Ureter (tissue), 1 donor: Measurements from ENCODE around the gene HAPLN3. TPM values are rescaled to one million over a fixed set of nuclear protein-coding genes. Genes with fewer than 3 reads are reported as not detected.

Source experiments
- DNase-seq: peaks from one replicate; pipeline ENCODE4 v3.0.0-alpha.2; 2020; ENCODE audit warnings: low spot score
- total RNA-seq: library from RNA; stranded (reverse); gene quantifications from one replicate; pipeline ENCODE4 v1.2.4, GENCODE V29; 2023
- donor health status: DM: yes; HTN: yes; CAD: no.

The HAPLN3 gene
- total RNA-seq, 1 donor from 2014 or later = 8.5 TPM

GRCh38 chr15:88909956-88910831, 14.8 kb upstream of the HAPLN3 start:
- DNase-seq = no peak

DNA sequence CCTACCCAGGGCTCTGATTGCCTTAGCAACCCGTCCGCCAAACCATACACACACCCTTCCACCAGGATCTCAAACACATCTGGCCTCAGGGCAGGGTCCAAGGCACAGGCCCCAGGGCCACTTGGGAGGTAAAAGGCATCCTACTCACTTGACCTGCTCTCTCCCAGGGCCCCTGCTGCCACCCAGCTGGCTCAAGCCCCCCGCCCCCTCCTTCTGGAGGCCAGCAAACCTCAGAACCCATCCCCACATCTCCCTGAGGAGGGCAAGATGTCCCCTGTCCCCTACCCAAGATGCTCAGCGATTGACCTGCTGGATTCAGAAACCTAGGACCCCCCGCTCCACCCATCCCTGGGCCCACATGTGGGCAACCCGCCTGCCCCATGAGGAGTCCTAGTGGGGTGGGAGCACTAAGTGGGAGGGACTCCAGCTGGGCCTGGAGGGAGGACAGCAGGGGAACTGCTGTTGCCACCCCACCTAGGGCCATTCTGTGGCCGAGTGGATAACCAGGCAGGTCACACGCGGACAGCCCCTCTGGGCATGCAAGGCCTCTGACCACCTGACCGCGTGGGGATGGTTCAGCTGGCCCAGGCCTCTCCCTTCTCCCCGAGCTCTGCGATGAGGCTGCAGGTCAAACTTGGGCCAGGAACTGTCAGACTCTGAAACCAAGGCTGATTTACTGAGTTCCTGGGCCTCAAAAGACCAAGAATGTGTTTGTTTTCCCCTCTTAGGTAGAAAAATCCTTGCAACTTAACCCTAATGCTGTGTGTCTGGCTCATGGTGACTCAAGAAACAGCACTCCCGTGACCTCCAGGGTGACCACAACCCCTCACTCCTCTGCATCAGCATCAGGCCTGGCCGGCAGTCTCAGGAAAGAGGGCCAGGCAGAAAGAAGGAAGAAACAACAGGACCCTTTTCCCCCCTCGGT, 13.6 kb upstream of the HAPLN3 start:
- DNase-seq = no peak

DNA sequence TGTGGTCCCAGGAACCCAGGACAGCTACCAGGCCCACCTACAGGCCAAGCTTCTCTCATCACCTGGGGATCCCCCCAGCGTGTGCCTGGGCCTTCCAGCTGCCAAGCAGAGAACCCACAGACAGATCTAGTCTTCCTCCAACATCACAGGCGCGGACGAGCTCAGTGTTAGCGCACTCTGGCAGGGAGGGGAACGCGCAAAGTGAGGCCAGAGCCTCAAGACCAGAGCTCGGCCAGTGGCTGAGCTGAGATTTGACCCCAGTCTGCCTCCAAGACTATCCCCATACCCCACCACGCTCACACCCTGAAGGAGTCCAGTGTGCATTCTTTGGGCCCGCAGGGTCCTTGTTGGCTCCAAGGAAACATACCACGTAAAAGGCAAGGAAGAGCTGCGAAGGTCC, 12.8 kb upstream of the HAPLN3 start:
- DNase-seq = no peak

DNA sequence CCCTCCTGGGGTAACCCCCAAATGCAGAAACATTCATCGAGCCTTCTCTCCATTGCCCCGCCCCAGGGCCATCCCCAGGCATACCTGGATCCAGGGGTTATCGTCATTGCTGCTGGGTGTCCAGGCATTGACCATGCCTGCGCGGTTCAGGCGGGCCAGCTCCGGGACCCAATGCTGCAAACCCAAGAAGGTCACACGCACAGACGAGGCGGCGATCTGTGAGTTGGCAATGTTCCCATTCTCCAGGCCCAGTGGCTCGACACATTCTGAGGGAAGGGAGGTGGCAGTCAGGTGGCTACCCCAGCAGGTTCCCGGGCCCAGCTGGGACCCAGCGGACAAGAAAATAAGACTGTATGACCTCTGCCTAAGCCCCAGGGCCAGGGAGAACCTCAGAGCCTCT, 11.8 kb upstream of the HAPLN3 start:
- DNase-seq = no peak

DNA sequence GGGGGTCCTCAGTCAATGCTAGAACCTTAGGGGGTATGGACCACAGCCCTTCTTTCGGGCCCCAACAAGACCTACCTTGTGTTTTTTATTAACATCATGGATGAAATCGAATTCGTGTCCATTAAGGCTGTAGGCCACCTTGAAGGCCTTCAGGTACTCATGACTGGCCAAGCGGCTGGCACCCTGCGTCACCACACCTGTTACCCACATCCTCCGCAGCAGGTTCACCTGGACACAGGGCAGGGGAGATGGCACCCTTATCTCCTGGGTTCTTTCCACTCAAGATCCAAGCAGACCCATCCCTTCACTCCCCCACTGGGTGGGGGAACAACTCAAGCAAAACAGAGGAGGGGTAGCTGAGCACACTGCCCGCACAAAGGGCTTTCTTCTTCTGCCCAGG, 11.2 kb upstream of the HAPLN3 start:
- no peak for DNase-seq

DNA sequence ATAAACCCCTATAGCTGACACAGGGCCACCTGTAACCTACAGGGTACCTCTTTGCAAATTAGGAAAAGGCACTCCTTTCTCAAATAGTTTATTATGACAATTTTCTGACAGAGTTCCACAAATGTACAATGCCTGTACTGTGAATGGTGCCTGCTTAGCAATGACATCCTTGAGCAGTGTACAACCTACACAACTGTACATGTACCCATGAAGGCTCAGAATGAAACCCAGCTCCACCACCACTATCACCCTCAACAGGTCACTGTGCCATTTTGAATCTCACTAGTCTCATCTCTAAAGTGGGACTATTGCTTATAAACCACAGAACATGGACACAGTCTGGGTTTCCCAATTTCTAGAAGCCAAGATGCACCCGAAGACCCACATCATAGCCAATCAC, 10.8 kb upstream of the HAPLN3 start:
- no peak for DNase-seq

DNA sequence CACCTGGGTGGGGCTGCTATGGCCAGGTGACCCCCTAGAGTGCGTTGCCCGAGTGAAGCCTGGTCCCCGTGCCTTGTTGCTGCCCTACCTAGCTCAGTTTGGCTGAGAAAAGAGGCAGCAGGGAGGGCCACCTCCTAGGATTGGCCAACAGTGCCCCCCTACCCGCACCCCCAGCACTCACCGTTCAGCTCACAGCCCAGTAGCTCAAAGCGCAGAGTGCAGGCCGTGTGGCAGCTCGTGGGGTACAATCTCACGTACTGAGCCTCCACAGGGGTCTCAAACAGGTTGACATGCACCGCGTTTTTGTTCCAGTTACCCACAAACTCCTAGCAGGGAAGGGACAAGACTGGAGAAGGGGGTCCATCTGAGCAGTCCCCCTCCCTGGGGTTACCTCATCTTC, 10.2 kb upstream of the HAPLN3 start:
- DNase-seq = no peak

DNA sequence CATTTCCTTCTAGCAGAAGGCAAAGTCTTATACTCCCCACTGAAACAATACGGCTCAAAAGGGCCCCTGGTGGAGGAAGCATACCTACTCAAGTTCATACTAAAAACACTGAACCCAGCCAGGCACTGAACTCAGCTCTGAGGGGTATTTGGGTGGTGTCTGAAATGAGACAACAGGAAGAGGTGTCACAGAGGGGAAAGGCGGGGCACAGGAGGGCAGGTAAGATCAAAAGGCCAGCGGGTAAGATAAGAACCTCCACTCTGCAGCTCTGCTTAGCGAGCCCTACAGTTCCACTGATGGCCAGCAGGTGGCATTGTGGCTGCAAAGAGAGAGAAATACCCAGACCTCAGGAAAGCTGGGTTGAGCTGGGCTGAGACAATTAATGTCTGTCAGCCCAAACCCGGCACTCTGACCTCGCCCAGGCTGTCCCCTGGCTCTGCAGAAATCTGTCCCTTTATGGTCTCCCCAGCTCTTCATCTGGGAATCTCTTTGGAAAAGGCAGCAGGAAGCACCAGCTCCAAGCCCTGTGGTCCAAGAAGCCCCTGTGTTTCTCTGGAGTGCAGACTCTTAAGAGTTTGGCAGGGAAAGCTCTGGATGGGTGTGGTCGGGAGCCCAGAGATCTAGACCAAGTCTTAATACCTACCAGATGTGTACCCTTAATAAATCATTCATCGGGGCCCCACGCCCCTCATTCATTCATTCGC, 9.4 kb upstream of the HAPLN3 start:
- DNase-seq = peak; percentile 87

DNA sequence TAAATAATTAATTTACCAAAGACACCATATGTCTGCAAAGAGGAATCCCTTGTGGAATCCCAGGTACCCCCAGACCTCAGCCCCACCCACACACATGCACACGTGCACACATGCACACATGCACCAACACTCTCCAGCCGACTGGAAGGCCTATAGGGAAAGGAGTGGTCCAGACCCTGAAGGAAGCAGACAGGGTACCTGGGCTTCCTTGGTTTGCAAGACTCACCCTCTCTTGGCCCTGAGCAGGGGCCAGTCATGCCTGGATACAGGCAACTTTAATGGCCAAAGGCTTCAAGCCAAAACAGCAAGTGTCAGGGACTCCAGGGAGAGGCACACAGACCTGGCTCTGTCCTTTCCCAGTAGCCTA, 8.9 kb upstream of the HAPLN3 start:
- DNase-seq = no peak

DNA sequence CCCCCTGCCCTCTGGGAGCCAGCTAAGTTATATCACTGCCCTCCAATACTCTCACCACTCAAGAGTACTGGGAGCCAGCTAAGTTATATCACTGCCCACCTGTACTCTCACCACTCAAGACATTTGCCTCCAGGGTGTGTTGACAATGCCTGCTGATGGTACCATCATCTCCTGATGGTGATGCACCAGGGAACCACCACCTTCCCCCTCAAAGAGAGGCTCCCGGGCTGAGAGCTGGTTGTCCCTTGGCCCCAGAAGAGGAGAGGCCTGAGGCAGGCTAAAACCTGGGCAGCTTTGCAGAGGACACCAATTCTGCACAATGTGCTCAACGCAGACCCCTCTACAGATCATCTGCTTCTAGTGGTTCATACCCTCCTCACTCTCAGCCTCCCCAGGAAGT, 7.5 kb upstream of the HAPLN3 start:
- no peak for DNase-seq

- DNase-seq = no peak
These were observed 7.0 kb upstream of the HAPLN3 start for GRCh38 chr15:88902221-88902835.

GRCh38 chr15:88901508-88902220, 6.3 kb upstream of the HAPLN3 start:
- DNase-seq = no peak

DNA sequence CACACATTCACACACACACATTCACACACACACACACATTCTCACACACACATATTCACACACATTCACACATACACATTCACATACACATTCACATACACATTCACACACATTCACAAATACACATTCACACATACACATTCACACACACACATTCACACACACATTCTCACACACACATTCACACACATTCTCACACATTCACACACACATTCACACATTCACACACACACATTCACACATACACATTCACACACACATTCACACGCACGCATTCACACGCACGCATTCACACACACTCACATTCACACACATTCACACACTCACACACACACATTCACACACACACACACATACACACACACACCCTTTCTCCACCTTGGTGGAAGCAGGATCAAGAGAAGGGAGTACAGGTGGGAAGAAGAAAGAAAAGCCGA, 5.7 kb upstream of the HAPLN3 start:
- DNase-seq = no peak

GRCh38 chr15:88900309-88900981, 5.1 kb upstream of the HAPLN3 start:
- no peak for DNase-seq

DNA sequence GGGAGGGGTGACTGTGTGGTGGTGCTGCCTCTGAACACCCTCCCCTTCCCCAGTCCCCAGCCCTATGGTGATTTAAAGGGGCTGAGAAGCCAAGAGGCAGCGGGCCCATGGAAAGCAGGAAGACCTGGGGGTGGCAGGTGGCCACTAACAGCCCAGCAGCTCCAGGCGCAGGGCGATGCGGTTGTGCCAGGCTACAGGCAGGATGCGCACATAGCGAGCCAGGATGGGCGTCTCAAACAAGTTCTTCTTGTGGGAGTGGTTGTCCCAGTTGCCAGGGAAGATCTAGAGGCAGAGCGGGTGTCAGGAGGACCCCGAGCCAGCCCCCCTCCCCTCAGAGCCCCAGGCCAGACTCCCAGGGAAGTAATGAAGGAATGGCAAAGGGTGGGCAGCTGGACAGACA, 3.9 kb upstream of the HAPLN3 start:
- DNase-seq = no peak

- DNase-seq = no peak
These were observed 3.4 kb upstream of the HAPLN3 start for GRCh38 chr15:88898736-88899135.

DNA sequence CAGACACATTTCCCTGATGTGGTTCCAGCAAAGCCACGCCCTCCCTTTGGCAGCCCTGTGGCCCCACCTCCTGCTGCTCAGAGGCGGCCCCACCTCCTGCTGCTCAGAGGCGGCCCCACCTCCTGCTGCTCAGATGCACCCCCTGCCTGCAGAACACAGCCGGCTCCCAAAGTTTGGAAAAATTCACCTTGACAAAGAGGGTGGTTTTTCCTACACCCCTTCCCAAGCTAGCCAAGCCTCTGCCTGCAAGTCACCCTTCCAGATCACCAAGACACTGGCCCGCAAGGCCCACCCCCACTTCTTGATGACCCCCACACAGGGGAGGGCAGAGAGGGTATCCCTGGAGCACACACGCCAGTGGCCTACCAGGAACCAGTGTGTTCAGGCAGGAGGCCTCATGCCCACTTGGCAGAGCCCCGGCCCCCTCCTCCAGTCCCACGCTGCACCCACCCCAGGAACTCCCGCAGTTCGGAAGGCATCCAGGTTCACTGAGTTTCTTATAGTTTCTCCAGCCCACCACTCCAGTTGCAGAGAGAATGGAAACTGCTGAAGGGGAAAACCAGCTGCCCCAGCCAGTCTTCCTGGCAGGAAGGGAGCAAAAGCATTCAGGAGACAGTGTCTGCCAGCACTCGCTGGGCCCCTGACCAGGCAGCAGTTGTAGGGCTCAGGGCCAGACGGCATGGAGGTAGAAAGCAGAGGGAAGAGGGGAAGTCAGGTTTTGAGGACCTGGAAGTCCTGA, 2.3 kb upstream of the HAPLN3 start:
- peak; percentile 91 for DNase-seq

DNA sequence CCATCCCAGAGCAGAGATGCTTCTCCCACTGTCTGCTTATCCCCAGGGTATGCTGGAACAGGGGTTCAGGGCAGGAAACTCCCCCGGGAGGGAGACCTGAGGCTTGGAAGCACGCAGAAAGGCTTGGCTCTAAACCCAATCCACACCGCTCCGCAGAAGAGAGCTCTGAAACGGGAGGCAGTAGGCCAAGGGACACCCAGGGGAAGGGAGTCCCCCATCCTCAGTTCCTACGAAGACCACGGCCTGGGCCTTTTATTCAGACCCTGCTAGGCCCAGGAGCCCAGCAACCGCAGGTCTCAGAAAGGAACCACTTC, 1.8 kb upstream of the HAPLN3 start:
- DNase-seq = no peak

- DNase-seq = no peak
These were observed 1.1 kb upstream of the HAPLN3 start for GRCh38 chr15:88896333-88897033.
